GM21360 (cell line): ENCODE results near the gene WASL.

Source experiments
- ATAC-seq: cut with Tn5 transposase; IDR thresholded peaks from one replicate; pipeline ENCODE4 v1.9.1; 2021; ENCODE audit warnings: mild to moderate bottlenecking, moderate library complexity; ENCODE audit not compliant: unreplicated experiment

The WASL gene

GRCh38 chr7:123662755-123663154 is 86.0 kb downstream of the WASL start:
- no peak for ATAC-seq

- no peak for ATAC-seq
Measured at GRCh38 chr7:123662293-123662692, 86.5 kb downstream of the WASL start.

GRCh38 chr7:123661765-123662164 is 87.0 kb downstream of the WASL start:
- ATAC-seq: no peak

- no peak for ATAC-seq
Measured at GRCh38 chr7:123660514-123661354, 88.1 kb downstream of the WASL start.

DNA sequence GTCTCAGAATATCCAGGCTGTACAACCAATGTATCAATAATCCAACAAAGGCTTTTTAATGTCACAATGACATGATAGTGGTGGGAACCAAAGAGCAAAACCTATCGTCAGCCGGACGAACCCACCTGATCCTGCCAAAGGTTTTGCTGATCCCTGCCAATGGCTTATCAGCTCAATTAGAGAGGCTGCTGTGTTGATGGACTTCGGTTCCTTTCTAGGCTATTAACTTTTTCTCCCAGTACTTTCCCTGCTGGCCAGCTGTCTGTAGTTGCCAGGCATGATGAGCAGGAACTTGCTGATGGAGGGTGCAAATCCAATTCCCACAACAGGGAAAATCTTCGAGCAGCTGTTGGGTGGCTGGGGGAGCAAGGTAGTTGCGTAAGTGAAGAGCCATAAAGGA is 90.8 kb downstream of the WASL start:
- ATAC-seq: no peak

DNA sequence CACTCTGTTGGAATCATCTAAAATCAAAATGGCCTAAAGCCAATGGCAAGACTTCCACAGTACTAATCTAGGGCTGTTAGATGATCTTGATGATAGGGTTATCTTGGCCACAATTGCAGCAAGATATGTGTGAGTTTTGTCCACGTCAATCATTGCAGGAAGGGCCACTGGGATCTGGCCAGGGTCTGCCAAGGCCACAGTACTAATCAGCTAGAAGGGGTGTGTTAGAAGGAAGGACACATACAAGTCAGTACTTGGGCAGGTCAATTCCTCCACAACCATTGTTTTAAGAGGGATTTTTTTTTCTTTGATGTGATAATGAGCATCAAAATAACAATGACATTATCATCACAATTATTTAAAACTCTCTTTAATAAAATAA is 91.5 kb downstream of the WASL start:
- no peak for ATAC-seq

GRCh38 chr7:123656544-123657303 is 92.1 kb downstream of the WASL start:
- ATAC-seq: no peak

- ATAC-seq: no peak
Measured at GRCh38 chr7:123655614-123656013, 93.2 kb downstream of the WASL start, which contains the start of gene LMOD2. LMOD2 (plus strand) TSS chr7:123655866; CDS start chr7:123655964, 98 bp downstream.

- ATAC-seq: no peak
Measured at GRCh38 chr7:123653162-123653561, 95.6 kb downstream of the WASL start.

- ATAC-seq: no peak
Measured at GRCh38 chr7:123652406-123652805, 96.4 kb downstream of the WASL start.

GRCh38 chr7:123650595-123650994 is 98.2 kb downstream of the WASL start:
- no peak for ATAC-seq

DNA sequence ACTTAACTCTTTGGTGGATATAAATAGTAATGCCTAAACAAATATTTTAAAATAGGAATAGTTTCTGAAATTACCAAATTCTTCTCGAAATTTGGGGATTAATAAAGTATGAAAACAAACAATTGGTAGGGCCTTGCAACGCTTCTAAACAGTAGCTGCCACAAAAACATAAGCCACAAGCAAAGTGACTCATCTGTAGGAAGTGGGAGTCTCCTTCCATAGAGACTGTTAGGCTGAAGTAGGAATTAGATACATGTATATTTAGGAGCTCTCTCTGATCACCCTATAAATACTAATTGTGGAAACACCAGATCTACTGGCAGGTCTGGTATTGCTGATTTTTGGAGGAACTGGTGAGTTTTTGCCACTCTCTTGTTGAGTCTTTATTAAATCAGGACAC is 98.8 kb downstream of the WASL start:
- ATAC-seq: no peak

- ATAC-seq: no peak
Measured at GRCh38 chr7:123647106-123647730, 101.6 kb downstream of the WASL start.

DNA sequence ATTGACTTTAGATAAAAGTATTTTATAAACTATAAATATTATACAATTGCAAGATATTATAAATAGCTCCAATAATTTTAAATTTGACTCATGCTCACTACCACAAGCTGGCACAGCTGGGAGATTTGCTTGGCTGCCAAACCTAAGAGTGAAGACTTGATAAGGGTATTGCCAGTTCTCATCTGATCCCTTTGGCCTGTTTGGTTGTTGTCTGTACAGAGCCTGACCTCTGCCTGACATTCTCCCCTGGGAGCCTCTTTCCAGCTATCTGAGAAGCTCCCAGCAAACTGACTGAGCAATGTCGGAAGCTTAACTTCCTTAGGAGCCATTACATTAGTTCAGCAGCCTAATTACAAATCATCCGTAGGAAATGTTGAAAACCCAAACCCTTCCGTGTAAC is 103.3 kb downstream of the WASL start:
- ATAC-seq: no peak

DNA sequence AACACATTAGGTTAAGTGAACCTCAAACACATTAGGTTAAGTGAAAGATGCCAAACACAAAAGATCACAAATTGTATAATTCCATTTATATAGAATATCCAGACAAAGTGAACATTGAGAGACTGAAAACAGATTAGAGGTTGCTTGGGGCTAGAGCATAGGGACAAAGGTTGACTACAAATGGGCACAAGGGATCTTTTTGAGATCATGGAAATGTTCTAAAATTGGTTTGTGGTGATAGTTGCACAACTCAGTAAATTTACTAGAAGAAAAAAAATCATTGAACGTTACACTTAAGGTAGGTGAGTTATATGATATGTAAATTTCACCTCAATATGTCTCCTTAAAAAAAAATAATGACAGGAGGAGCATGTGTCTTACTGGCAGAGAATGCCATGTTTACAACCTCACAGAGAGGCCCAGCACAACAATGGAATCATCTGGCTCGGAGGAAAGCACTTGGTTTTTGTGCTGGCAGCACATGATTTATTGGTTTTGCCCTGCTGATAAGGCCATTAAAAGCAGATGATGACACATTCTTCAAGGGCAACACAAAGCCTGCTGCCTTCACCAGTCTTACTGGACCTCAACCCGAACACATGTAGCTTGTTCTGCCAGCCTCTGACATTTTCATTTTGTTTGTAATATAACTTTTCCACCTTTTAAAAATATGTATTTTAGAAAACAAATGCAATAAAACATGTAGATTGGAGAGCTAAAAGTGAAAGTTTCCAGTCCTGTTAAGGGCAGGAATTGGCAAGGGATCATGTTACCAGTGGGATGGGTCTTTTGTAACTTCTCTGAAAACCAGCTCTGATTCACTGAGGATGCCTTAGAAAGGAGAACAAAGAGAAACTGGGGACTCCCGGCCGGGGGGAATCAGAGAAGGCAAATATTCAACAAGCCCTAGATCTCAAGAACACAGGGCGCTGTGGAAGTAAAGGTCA is 105.0 kb downstream of the WASL start:
- ATAC-seq: no peak

- ATAC-seq: no peak
Measured at GRCh38 chr7:123641901-123642300, 106.9 kb downstream of the WASL start.

DNA sequence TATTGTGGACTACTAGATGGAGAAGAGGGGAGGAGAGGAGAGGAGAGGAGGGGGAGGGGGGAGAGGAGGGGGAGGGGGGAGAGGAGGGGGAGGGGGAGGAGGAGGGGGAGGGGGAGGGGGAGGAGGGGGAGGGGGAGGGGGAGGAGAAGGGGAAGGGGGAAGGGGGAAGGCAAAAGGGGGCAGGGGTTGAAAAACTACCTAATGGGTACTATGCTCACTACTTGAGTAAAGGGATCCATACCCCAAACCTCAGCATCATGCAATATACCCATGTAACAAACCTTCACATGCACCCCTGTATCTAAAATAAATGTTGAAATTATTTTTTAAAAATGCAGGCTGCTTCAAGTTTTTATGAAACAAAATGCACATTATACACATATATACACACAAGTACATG is 108.2 kb downstream of the WASL start:
- no peak for ATAC-seq

- no peak for ATAC-seq
Measured at GRCh38 chr7:123639631-123640030, 109.2 kb downstream of the WASL start.

DNA sequence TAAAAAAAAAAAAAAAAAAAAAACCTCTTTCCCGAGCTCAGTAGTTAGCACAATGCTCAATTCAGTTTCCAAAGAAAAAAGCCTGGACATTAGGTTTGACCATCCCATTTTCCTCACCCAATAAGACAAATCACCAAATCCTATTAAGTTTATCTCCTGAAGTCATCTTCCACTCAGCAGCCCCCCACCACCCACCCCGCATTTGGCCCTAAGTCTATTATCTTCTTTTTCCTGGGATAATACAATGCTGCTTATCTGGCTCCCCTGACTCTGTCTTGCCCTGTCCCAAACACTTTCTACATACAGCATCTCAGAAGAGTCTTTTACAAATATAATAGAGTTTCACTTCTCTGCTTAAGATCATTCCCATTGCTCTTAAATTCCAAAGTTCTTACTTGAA is 110.9 kb downstream of the WASL start:
- no peak for ATAC-seq

DNA sequence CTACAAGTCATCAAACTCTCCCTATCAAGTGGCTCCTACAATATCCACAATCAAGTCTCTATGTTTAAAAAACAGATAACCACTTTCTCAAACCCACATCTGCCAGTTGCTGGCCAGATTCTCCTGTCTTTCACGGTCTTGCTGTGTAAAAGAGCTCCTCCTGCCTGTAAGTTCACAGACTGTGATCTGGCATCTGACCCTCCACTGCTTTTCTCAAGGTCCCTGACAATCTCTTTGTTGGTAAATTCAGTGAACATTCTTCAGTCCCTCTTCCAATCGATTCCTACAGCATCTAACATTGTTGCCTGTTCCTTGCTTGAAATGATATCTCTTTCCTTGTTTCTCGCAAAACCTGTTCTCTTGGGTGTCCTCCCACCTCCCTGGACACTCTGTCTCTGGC is 111.6 kb downstream of the WASL start:
- no peak for ATAC-seq
